Vagina (tissue), 2 donors: ENCODE data around the gene CARD14. TPM values are rescaled to one million over a fixed set of nuclear protein-coding genes. Genes with fewer than 3 reads are reported as not detected.
"Not testable (repeated sequence)": the region's sequence is repeated elsewhere in the genome, so short reads cannot be mapped to it uniquely, and the experiment has no call there.

Source experiments
- DNase-seq, 2 donors: peaks; one replicate each; pipeline ENCODE4 v3.0.0-alpha.2; 2017; ENCODE audit errors: extremely low spot score in 2 of 2
- H3K27ac ChIP-seq: fragments of 200-600 bp; sonication (generic); one replicate; pipeline ENCODE4 v1.5.1; 2019
- H3K27me3 ChIP-seq: fragments of 200-600 bp; sonication (generic); one replicate; pipeline ENCODE4 v1.5.1; 2019
- H3K36me3 ChIP-seq, 2 donors: fragments of 200-600 bp; sonication (generic); one replicate each; pipeline ENCODE4 v1.5.1; 2017 to 2019
- H3K4me1 ChIP-seq: fragments of 200-600 bp; sonication (generic); one replicate; pipeline ENCODE4 v1.5.1; 2019
- H3K4me3 ChIP-seq, 2 donors: fragments of 200-600 bp; sonication (generic); 1 replicate in 1 of 2; 2 replicates in 1 of 2; pipeline ENCODE4 v1.5.1; 2016 to 2019
- H3K9me3 ChIP-seq: fragments of 200-600 bp; sonication (generic); one replicate; pipeline ENCODE4 v1.5.1; 2019
- POLR2A ChIP-seq, 2 donors: fragments of 450-650 bp; IDR thresholded peaks; one replicate each; pipeline ENCODE4 v1.6.1; 2017; ENCODE audit warnings: antibody characterized with exemption in 2 of 2, mild to moderate bottlenecking in 2 of 2, moderate library complexity in 2 of 2
- POLR2AphosphoS5 ChIP-seq, 2 donors: sonication (generic); formaldehyde crosslinking; IDR thresholded peaks; one replicate each; pipeline ENCODE4 v1.9.0; 2017; ENCODE audit warnings: antibody characterized with exemption in 2 of 2, mild to moderate bottlenecking in 2 of 2, low read depth in 1 of 2; ENCODE audit not compliant: insufficient read depth in 1 of 2
- intact Hi-C: fragments of 100-400 bp; cut with DNase I; formaldehyde crosslinking; loops from one replicate; pipeline ENCODE4 v1.15.1; 2023
- total RNA-seq: library from RNA; depleted of rRNA; stranded (reverse); fragments of >200 nt; gene quantifications from one replicate; pipeline ENCODE4 v1.2.3, GENCODE V29; 2016
- TF ChIP-seq, protein P1 (sequence below), 3 experiments: fragments of 450-650 bp in 2 of 3; fragments of 200-600 bp in 1 of 3; sonication (generic) in 1 of 3; IDR thresholded peaks; one replicate each; pipeline ENCODE4 v1.5.1; 2017 to 2019; ENCODE audit warnings: antibody characterized with exemption in 3 of 3, mild to moderate bottlenecking in 2 of 3, moderate library complexity in 2 of 3

The CARD14 gene
- total RNA-seq, 1 donor from 2014 or later: 30.0 TPM

DNA sequence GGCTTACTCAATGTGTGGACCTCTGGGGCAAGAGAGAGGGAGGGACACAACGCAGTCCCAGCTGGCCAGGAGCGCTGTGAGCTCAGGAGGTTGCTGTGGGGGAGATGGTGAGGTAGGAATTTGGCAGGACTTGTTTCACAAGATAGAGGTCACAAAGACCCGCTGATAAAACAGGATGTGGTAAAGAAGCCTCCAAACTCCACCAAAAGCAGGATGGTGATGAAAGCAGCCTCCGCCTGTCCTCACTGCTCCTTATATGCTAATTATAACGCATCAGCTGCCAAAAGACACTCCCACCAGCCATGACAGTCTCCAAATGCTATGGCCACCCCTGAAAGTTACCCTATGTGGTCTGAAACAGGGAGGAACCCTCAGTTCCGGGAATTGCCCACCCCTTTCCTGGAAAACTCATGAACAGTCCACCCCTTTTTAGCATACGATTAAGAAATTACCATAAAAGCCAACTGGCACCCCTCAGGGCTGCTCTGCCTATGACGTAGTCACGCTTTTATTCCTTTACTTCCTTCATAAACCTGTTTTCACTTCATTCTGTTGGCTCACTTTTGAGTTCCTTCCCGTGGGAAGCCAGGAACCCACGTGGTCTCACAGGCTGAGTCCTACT, 17.6 kb upstream of the CARD14 start:
- H3K27ac ChIP-seq: no peak overlapping the region
- intact Hi-C loops: no loop called here
- TF ChIP-seq POLR2A (IDR thresholded peaks at IDR 0.05) (no peak), POLR2AphosphoS5 (IDR thresholded peaks at IDR 0.05; ENCODE audit: insufficient read depth in 1 of 2, low read depth in 1 of 2) (no peak)
- TF ChIP-seq, protein P1, sequence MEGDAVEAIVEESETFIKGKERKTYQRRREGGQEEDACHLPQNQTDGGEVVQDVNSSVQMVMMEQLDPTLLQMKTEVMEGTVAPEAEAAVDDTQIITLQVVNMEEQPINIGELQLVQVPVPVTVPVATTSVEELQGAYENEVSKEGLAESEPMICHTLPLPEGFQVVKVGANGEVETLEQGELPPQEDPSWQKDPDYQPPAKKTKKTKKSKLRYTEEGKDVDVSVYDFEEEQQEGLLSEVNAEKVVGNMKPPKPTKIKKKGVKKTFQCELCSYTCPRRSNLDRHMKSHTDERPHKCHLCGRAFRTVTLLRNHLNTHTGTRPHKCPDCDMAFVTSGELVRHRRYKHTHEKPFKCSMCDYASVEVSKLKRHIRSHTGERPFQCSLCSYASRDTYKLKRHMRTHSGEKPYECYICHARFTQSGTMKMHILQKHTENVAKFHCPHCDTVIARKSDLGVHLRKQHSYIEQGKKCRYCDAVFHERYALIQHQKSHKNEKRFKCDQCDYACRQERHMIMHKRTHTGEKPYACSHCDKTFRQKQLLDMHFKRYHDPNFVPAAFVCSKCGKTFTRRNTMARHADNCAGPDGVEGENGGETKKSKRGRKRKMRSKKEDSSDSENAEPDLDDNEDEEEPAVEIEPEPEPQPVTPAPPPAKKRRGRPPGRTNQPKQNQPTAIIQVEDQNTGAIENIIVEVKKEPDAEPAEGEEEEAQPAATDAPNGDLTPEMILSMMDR (IDR thresholded peaks at IDR 0.05): no peak

DNA sequence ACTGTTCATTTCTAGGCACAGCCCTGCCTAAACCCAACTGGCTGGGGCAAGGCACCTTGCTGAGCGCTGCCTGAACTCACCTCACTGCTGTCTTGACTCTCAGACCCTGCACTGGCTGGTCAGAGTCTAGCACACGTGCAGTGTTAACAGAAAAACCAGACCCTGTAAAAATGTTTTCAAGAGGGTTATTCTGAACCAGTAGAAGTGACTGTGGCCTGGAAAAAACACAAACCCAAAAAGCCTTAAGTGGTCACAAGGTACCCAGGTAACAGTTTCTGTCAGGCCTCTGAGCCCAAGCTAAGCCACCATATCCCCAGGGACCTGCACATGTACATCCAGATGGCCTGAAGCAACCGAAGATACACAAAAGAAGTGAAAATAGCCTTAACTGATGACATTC, 16.8 kb upstream of the CARD14 start:
- TF ChIP-seq POLR2AphosphoS5 (IDR thresholded peaks at IDR 0.05; ENCODE audit: insufficient read depth in 1 of 2, low read depth in 1 of 2) (no peak), POLR2A (IDR thresholded peaks at IDR 0.05) (no peak)
- Histone ChIP-seq H3K27ac (no peak overlapping the region), H3K9me3 (no peaks in the 10 kb centered on the region), H3K4me3 (no peak overlapping the region), H3K36me3 (no peaks in the 10 kb centered on the region), H3K4me1 (peaks cover 10% of the 10 kb centered on the region), H3K27me3 (no peaks in the 10 kb centered on the region)
- DNase-seq: no peak
- intact Hi-C loops: no loop called here

More for the DNA sequence above, 17.6 kb upstream of the CARD14 start:
- Histone ChIP-seq H3K4me3 (no peak overlapping the region), H3K36me3 (no peaks in the 10 kb centered on the region), H3K4me1 (peaks cover 16% of the 10 kb centered on the region), H3K9me3 (no peaks in the 10 kb centered on the region), H3K27me3 (no peaks in the 10 kb centered on the region)
- DNase-seq: no peak

DNA sequence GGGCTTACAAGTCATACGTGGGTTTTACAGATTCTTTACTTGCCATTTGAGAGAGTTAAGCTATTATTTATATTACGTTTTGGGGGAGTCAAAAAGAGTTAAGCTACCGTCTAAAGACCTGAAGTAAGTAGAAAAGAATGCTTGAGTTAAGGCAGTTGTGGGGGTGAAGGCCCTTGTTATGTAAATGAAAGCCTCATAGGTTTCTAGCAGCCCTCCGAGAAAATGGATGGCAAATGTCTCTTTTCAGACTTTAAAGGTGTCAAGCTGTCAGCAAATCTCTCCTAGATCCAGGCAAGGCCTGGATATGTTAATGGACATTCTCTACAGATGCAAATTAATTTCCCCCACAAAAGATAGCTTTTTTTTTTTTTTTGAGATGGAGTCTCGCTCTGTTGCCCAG, 15.7 kb upstream of the CARD14 start:
- intact Hi-C loops: no loop called here
- no peak for DNase-seq
- H3K4me3 ChIP-seq: no peak overlapping the region
- TF ChIP-seq POLR2AphosphoS5 (IDR thresholded peaks at IDR 0.05; ENCODE audit: insufficient read depth in 1 of 2, low read depth in 1 of 2): no peak
- TF ChIP-seq POLR2A (IDR thresholded peaks at IDR 0.05): no peak
- TF ChIP-seq, protein P1 (IDR thresholded peaks at IDR 0.05): no peak
- H3K4me1 ChIP-seq: no peaks in the 10 kb centered on the region
- no peaks in the 10 kb centered on the region for H3K36me3 ChIP-seq
- H3K27ac ChIP-seq: no peak overlapping the region
- H3K27me3 ChIP-seq: no peaks in the 10 kb centered on the region
- no peaks in the 10 kb centered on the region for H3K9me3 ChIP-seq

DNA sequence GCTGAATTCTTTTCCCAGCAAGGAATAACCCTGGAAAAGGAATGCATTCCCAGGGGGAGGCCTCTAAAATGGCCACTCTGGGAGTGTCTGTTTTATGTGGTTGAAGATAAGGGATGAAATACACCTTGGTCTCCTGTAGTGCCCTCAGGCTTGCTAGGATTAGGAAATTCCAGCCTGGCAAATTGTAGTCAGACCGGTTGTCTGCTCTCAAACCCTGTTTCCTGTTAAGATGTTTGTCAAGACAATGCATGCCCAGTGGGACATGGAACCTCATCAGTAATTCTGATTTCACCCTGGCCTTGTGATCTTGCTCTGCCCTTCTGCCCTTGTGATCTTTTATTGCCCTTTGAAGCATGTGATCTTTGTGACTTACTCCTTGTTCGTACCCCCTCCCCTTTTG, 14.2 kb upstream of the CARD14 start:
- H3K27ac ChIP-seq, H3K4me3 ChIP-seq, H3K9me3 ChIP-seq, DNase-seq, intact Hi-C loops, H3K27me3 ChIP-seq, H3K36me3 ChIP-seq, H3K4me1 ChIP-seq: not testable (repeated sequence)

DNA sequence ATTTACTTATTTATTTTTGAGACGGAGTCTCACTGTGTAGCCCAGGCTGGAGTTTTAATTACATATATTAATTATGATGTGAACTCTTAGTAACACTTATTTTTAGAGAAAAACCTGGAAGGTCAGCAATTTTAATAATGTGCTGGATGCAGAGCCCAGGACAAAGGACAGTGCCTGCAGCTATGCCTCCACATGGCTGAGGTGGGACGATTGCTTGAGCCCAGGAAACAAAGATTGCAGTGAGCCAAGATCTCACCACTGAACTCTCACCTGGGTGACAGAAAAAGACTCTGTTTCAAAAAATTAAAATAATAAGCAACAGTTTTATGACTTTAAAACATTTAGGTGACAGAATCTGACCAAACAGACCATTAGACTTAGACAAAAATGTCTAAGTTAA, 11.0 kb upstream of the CARD14 start:
- intact Hi-C loops: no loop called here
- Histone ChIP-seq H3K9me3 (no peaks in the 10 kb centered on the region), H3K27me3 (no peaks in the 10 kb centered on the region), H3K4me1 (no peaks in the 10 kb centered on the region), H3K36me3 (no peaks in the 10 kb centered on the region), H3K27ac (no peak overlapping the region), H3K4me3 (no peak overlapping the region)
- no peak for DNase-seq
- TF ChIP-seq, protein P1 (IDR thresholded peaks at IDR 0.05): no peak
- TF ChIP-seq POLR2AphosphoS5 (IDR thresholded peaks at IDR 0.05; ENCODE audit: insufficient read depth in 1 of 2, low read depth in 1 of 2) (no peak), POLR2A (IDR thresholded peaks at IDR 0.05) (no peak)

DNA sequence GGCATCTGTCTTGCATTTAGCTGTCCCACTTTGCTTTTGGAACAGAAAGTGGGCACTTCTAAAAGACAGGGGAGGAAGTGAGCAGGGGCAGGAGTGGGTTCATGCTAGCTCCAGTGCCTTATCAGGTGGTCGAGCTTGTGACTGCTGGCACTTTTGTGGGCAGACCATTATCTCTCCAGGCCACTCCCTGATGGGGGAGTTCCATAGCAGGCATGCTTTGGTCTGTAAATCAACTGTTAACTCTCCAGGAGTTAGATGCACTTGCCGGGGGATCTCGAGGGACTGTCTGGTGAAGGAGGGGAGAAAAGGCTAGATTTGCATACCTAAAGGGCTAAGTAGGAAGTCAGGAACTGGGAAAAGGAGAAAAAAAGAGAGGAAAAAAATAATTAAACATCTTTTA, 9.3 kb upstream of the CARD14 start:
- Histone ChIP-seq H3K4me1 (no peaks in the 10 kb centered on the region), H3K36me3 (no peaks in the 10 kb centered on the region), H3K4me3 (no peak overlapping the region), H3K9me3 (no peaks in the 10 kb centered on the region), H3K27ac (no peak overlapping the region), H3K27me3 (no peaks in the 10 kb centered on the region)
- intact Hi-C loops: no loop called here
- no peak for DNase-seq
- TF ChIP-seq, protein P1 (IDR thresholded peaks at IDR 0.05): no peak
- TF ChIP-seq POLR2AphosphoS5 (IDR thresholded peaks at IDR 0.05; ENCODE audit: insufficient read depth in 1 of 2, low read depth in 1 of 2) (no peak), POLR2A (IDR thresholded peaks at IDR 0.05) (no peak)
